Hepatocyte (in vitro differentiated cells): ENCODE measurements around the gene NPLOC4. TPM values are rescaled to one million over a fixed set of nuclear protein-coding genes. Genes with fewer than 3 reads are reported as not detected.

Experiments used
- DNase-seq: peaks from one replicate; pipeline ENCODE4 v3.0.0-alpha.2; 2016; ENCODE audit warnings: low spot score
- H2AFZ ChIP-seq: fragments of 200-600 bp; sonication (generic); 2 replicates; pipeline ENCODE4 v1.6.0; 2016; ENCODE audit warnings: antibody characterized with exemption, mild to moderate bottlenecking
- H3K27ac ChIP-seq: fragments of 200-600 bp; sonication (generic); 2 replicates; pipeline ENCODE4 v1.5.1; 2016; ENCODE audit warnings: mild to moderate bottlenecking
- H3K27me3 ChIP-seq: fragments of 200-600 bp; sonication (generic); 2 replicates; pipeline ENCODE4 v1.6.1; 2016
- H3K36me3 ChIP-seq: fragments of 200-600 bp; sonication (generic); replicated peaks from 2 replicates; pipeline ENCODE4 v1.5.1; 2016; ENCODE audit warnings: low read depth; ENCODE audit not compliant: insufficient read depth
- H3K4me1 ChIP-seq: fragments of 200-600 bp; sonication (generic); 2 replicates; pipeline ENCODE4 v1.5.1; 2016; ENCODE audit warnings: mild to moderate bottlenecking, moderate library complexity; ENCODE audit not compliant: insufficient read depth
- H3K4me2 ChIP-seq: fragments of 200-600 bp; sonication (generic); 2 replicates; pipeline ENCODE4 v1.6.0; 2016
- H3K4me3 ChIP-seq: fragments of 200-600 bp; sonication (generic); 2 replicates; pipeline ENCODE4 v1.5.1; 2016; ENCODE audit warnings: mild to moderate bottlenecking
- H3K79me2 ChIP-seq: fragments of 200-600 bp; sonication (generic); 2 replicates; pipeline ENCODE4 v1.6.0; 2017; ENCODE audit warnings: mild to moderate bottlenecking
- H3K9me2 ChIP-seq: fragments of 200-600 bp; sonication (generic); replicated peaks from 2 replicates; pipeline ENCODE4 v1.6.0; 2017; ENCODE audit warnings: mild to moderate bottlenecking; ENCODE audit not compliant: insufficient read depth
- H3K9me3 ChIP-seq: fragments of 200-600 bp; sonication (generic); 2 replicates; pipeline ENCODE4 v1.5.1; 2016; ENCODE audit warnings: low read depth, mild to moderate bottlenecking
- H4K20me1 ChIP-seq: fragments of 200-600 bp; sonication (generic); 2 replicates; pipeline ENCODE4 v1.6.0; 2016; ENCODE audit warnings: mild to moderate bottlenecking; ENCODE audit not compliant: insufficient read depth, poor library complexity, severe bottlenecking
- EZH2 ChIP-seq: fragments of 200-600 bp; sonication (generic); IDR thresholded peaks from 2 replicates; pipeline ENCODE4 v1.6.1; 2016; ENCODE audit warnings: antibody characterized with exemption, mild to moderate bottlenecking, borderline replicate concordance
- EZH2phosphoT487 ChIP-seq: fragments of 200-600 bp; sonication (generic); IDR thresholded peaks from one replicate; pipeline ENCODE4 v1.6.1; 2018; ENCODE audit warnings: antibody characterized with exemption, mild to moderate bottlenecking, low read depth, moderate library complexity; ENCODE audit not compliant: unreplicated experiment, severe bottlenecking
- WGBS: methylation state at CpG from one replicate; pipeline ENCODE4 v1.1.6; 2016; ENCODE audit warnings: low lambda C conversion rate; ENCODE audit errors: missing lambda C conversion rate; 5-methylcytosine and 5-hydroxymethylcytosine counted together
- polyA plus RNA-seq: library from polyadenylated mRNA; unstranded; fragments of >200 nt; fragmentation: Nextera tagmentation; extraction: Ambion mirVana; gene quantifications from 2 replicates; pipeline ENCODE4 v1.2.1, GENCODE V29; 2016
- total RNA-seq: library from RNA; depleted of rRNA; stranded (reverse); fragments of >200 nt; gene quantifications from 2 replicates; pipeline ENCODE4 v1.2.3, GENCODE V29; 2014
- TF ChIP-seq, protein P1 (sequence below): fragments of 200-600 bp; sonication (generic); IDR thresholded peaks from 2 replicates; pipeline ENCODE4 v1.5.1; 2016; ENCODE audit warnings: antibody characterized with exemption, mild to moderate bottlenecking; ENCODE audit not compliant: poor library complexity

NPLOC4 gene
- total and polyA plus RNA-seq, 2 experiments from 2014 or later, result 53.7 to 54.6 TPM

GRCh38 chr17:81616877-81617276 is 20.0 kb downstream of the NPLOC4 start:
- H3K4me2 ChIP-seq, result no peak overlapping the region
- no peaks in the 10 kb centered on the region for H3K27me3 ChIP-seq
- H3K4me1 ChIP-seq, result no peaks in the 10 kb centered on the region
- H4K20me1 ChIP-seq, result peaks cover 26% of the 10 kb centered on the region
- no peak for DNase-seq
- TF ChIP-seq, protein P1, sequence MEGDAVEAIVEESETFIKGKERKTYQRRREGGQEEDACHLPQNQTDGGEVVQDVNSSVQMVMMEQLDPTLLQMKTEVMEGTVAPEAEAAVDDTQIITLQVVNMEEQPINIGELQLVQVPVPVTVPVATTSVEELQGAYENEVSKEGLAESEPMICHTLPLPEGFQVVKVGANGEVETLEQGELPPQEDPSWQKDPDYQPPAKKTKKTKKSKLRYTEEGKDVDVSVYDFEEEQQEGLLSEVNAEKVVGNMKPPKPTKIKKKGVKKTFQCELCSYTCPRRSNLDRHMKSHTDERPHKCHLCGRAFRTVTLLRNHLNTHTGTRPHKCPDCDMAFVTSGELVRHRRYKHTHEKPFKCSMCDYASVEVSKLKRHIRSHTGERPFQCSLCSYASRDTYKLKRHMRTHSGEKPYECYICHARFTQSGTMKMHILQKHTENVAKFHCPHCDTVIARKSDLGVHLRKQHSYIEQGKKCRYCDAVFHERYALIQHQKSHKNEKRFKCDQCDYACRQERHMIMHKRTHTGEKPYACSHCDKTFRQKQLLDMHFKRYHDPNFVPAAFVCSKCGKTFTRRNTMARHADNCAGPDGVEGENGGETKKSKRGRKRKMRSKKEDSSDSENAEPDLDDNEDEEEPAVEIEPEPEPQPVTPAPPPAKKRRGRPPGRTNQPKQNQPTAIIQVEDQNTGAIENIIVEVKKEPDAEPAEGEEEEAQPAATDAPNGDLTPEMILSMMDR, result no peak
- TF ChIP-seq EZH2, result no peak
- TF ChIP-seq EZH2phosphoT487, result no peak
- 97% methylated on average over 7 of the region's 7 CpGs for WGBS
- H3K36me3 ChIP-seq, result no peaks in the 10 kb centered on the region
- H2AFZ ChIP-seq, result no peak overlapping the region
- no peak overlapping the region for H3K27ac ChIP-seq
- no peaks in the 10 kb centered on the region for H3K9me3 ChIP-seq
- H3K4me3 ChIP-seq, result no peak overlapping the region
- H3K79me2 ChIP-seq, result peaks cover 63% of the 10 kb centered on the region
- H3K9me2 ChIP-seq, result no peaks in the 10 kb centered on the region

DNA sequence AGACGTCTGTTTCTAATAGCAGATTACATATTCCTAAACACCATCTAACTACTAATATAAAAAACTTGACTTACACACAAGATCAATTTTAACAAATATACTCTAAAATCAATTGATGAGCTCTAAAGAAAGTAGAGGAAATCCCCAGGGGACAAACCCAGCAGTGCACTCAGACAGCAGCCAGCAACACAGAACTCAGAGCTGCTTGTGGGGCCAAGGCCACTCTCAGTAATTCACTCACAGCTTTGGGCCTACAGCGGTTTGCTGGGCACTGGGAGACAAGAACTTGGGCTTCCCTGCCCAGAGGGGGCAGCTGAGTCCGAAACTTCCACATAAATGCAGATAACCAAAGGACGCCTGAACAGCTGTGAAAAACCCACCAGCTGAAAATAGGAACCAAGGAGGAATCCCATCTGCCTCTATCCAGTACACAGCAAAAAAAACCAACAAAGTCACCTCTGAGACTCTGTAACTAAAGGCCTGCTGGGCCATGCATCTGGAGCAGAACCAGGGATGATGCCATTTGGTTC is 21.4 kb downstream of the NPLOC4 start:
- H3K4me2 ChIP-seq, result no peak overlapping the region
- 97% methylated on average over 4 of the region's 4 CpGs for WGBS
- H4K20me1 ChIP-seq, result peaks cover 26% of the 10 kb centered on the region
- no peak for DNase-seq
- H3K4me3 ChIP-seq, result no peak overlapping the region
- no peaks in the 10 kb centered on the region for H3K36me3 ChIP-seq
- peaks cover 54% of the 10 kb centered on the region for H3K79me2 ChIP-seq
- TF ChIP-seq, protein P1, result no peak
- no peaks in the 10 kb centered on the region for H3K9me3 ChIP-seq
- no peaks in the 10 kb centered on the region for H3K4me1 ChIP-seq
- H3K27me3 ChIP-seq, result no peaks in the 10 kb centered on the region
- no peak overlapping the region for H3K27ac ChIP-seq
- no peaks in the 10 kb centered on the region for H3K9me2 ChIP-seq
- no peak overlapping the region for H2AFZ ChIP-seq

DNA sequence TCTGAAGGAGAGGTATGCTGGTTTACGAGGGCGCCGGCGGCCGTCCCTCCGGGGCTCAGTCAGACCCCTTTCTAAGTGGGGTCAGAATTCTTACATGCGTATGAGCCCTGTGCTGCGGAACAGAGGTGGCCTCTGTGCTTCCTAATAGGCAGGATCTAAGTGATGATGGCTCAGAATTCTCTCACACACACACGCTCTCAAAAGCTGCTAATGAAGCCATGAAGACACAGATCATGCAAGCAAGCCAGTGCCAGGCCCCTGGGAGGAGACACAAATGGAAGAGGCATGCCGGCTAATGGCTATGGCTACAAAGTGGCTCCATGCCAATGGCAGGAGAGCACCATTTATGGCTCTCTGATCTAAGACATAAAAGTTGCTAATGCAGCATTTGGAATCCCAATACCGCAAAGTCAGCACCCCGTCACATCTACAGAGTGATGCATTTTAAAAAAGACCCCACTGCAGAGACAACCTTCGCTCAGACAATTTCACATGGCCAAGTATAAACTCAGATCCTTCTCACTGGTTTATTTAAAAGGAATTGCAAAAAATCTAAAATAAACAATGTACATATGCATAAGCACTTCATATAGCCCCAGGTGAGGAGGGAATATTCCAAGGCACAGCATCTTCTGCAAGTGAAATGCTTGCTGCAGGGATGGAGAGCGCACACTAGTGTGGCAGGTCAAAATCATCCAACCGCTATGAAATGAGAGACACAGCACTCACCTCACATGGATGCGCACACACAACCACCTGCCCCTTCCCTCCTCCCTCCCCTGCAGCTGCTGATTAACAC is 24.5 kb downstream of the NPLOC4 start:
- TF ChIP-seq EZH2 (no peak), EZH2phosphoT487 (no peak)
- TF ChIP-seq, protein P1, result no peak
- Histone ChIP-seq H3K4me3 (no peak overlapping the region), H3K4me2 (no peak overlapping the region), H3K4me1 (no peaks in the 10 kb centered on the region), H3K9me3 (no peaks in the 10 kb centered on the region), H3K27me3 (no peaks in the 10 kb centered on the region), H3K36me3 (no peaks in the 10 kb centered on the region), H3K27ac (no peak overlapping the region), H4K20me1 (peaks cover 26% of the 10 kb centered on the region), H3K9me2 (no peaks in the 10 kb centered on the region), H3K79me2 (peaks cover 52% of the 10 kb centered on the region), H2AFZ (no peak overlapping the region)
- no peak for DNase-seq
- 84% methylated on average over 16 of the region's 16 CpGs for WGBS
